Measurements from ENCODE around the gene DNASE1L1.

The DNASE1L1 gene, protein sequence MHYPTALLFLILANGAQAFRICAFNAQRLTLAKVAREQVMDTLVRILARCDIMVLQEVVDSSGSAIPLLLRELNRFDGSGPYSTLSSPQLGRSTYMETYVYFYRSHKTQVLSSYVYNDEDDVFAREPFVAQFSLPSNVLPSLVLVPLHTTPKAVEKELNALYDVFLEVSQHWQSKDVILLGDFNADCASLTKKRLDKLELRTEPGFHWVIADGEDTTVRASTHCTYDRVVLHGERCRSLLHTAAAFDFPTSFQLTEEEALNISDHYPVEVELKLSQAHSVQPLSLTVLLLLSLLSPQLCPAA

DNA sequence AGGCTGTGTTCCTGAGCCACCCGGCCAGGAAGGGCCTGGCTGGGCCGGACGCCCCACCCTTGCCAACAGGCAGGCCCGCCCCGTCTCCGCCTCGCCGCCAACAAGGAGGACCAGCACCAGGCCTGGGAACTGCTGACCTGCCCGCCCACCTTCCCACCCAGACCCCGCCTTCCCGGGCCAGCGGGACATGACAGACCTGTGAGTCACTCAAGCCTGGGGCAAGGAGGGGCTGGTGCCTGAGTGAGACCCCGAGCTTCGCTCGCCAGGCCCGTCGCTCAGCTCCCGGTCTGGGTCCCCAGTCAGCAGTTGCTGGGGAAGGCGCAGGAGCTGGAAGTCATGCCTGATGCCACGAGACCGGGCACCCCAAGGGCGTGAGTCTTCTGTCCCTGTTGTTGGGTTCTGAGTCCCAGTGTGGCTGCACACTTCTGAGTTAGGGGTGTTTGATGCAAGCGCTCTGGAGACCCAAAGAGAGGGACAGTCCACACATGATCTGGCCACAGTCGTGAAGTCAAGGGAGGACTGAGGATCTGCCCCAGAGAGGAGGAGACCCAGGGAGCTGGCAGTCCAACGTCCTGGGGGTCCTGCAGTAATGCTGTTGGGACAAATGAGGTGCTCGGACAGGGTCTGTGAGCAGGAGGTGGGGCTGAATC is at the start of gene DNASE1L1:
DNASE1L1 (minus strand) TSS at position 33 of the 650 bp plus-strand sequence. CDS start 3,686 bp downstream, outside the sequence.
- peak; percentile 71 for DNase-seq

DNA sequence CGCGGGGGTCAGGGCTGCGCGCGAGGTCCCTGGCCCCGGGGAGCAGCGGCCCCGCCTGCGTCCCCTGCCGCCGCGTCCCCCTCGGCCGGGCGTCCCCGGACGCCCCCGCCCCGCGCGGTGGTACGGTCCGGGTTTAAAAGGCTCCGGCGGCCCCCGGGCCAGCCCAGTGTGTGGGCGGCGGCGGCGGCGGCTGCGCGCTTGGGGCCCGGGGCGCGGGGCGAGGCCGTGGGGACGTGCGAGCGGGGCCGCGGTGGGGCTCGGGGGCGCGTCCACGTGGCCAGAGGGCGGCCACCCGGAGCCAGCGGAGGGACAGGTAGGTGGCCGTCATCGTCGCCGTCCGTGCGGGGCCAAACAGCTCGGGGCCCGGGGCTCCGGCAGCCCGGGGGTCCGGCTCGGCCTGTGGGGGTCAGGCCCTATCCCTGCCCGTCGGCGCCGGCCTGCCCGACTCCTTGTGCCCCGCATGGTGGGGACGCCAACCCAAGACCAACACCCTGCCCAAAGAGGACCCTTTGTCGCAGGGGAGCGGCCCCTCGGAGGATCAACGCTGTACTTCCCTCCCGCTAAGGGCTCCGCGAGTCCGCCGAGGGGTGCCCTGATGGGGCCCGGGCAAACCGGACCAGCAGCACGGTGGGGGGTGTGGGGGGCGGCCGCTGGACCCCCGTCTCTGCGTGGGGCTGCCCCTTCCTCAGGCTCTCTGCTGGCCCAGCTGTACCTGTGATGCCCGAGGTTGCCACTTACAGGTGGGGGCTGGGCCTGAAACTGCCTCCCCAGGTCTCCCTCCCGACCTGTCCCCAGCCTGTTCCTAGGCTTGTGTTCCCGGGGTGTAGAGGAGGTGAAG is 49.3 kb upstream of the DNASE1L1 start, which contains the start of gene PLXNA3:
PLXNA3 (plus strand) TSS at position 166 of the 838 bp plus-strand sequence. CDS start 1,903 bp downstream, outside the sequence.
- peak; percentile 48 for DNase-seq

DNA sequence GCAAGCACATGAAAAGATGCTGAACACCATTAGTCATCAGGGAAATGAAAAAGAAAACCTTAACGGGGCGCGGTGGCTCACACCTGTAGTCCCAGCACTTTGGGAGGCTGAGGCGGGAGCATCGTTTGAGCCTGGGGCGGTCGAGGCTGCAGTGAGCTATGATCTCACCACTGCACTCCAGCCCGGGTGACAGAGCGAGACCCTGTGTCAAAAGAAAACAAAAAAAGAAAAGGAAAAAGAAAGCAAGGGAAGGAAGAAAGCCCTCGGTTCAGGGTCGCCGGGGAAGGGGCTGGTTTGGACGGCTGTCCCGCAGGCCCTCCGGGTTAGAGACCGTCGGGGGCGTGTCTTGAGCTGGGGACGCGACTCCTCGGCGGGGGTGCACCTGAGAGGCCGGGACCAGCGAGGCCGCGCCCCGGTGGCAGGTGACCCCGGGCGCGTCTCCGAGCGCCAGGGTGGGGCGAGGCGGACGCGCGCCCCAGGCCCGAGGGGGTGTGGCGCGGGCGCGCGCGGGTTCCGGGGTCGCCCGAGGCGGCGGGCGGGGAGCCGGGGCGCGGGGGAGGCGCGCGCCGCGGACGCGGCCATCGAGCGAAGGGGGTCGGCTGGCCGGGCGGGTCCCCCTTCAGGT is 48.5 kb upstream of the DNASE1L1 start:
- peak; percentile 30 for DNase-seq

DNA sequence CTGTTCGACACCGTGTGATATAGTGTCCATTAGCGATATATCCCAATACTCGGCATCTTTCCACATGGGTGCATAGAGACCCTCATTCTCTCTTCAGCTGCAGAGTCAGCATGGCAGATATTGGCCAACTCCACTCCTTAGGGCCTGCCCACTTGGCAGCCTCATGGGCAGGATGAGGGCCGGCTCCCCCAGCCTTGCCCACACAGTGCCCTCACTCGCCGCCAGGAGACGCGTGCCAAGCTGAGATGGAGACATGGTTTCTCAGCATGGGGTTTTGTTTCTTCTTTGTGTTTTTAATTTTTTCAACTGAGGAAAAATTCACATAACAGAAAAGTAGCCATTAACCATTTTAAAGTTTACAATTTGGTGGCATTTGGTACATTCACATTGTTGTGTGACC is 43.8 kb upstream of the DNASE1L1 start:
- no peak for DNase-seq

DNA sequence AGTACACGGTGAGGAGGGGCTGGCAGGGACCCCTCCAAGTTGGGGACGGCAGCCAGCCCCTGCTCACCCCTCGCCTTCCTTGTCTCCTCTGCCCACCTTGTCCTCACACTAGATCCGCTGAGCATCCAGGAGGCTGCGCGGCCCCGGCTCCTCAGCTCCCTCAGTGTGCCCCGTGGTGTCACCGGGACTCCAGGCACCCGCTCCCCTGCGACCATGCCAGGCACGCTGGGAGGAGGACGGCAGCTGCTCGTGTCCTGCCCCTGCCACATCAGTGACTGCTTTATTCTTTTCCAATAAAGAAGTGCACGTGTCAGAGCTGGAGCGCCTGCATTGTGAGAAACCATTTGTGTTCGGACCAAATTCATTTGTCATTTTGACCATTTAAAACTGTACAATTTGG is 41.3 kb upstream of the DNASE1L1 start:
- no peak for DNase-seq

DNA sequence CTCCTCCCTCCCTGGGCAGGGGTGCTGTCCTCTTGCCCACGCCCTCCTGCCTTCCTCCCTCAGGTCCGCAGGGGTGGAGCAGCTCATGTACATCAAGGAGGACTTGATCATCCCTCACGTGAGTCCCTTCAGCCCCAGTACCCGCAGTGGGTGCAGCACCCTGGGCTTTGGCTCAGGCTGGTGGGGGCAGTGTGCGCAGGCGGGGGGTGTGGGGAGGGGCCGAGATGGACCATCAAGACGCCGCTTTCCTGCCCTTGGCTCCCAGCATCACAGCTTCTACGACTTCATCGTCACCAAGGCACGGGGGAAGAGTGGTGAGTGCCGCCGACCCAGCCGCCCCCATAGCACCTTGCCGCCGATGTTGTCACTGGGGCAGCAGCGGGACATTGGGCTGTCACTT is 40.6 kb upstream of the DNASE1L1 start:
- no peak for DNase-seq

DNA sequence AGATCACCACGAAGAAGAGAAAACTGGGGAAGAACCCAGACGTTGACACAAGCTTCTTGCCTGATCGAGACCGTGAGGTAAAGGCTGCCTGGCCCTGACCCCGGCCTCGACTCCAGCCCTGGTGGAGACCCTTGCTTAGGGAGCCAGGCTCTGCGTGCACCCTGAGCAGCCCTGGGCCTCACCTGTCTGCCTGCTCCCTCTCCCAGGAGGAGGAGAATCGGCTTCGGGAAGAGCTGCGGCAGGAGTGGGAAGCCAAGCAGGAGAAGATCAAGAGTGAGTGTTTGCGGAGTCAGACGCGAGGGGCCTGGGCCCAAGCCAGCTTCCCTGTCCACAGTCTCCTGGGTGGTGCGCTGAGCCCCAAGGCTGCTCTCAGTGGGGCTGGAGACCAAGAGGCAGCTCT is 39.4 kb upstream of the DNASE1L1 start:
- no peak for DNase-seq

DNA sequence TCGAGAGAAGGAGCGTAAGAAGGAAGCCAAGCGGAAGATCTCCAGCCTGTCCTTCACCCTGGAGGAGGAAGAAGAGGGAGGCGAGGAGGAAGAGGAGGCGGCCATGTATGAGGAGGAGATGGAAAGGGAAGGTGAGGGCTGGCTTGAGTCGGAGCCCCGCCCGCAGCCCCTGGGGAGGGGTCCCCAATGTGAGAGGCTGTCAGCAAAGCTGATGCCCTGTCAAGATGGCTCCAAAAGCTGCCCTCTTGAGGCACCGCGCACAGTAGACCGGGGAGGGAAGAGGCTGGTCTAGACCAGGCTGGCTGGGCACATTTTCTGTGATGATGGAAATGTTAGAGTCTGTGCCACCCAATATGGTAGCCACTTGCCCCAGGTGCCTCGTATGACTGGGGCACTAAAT is 37.4 kb upstream of the DNASE1L1 start:
- DNase-seq, result no peak

DNA sequence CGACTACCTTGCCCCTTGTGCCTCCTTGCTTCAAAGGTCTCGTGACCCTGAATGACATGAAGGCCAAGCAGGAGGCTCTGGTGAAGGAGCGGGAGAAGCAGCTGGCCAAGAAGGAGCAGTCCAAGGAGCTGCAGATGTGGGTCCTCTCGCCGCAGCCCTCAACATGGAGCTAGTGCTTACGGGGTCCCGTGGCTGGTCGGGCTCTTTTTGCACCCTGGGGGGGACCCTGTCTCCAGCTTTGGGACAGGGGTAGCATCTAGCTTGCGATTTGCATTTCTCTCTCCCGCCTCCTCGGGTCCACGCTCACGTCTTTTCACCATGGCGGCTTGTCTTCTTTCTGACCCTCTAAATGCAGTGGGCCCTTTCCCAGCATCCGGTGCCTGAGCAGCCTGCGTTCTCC is 36.7 kb upstream of the DNASE1L1 start:
- DNase-seq, result no peak

DNA sequence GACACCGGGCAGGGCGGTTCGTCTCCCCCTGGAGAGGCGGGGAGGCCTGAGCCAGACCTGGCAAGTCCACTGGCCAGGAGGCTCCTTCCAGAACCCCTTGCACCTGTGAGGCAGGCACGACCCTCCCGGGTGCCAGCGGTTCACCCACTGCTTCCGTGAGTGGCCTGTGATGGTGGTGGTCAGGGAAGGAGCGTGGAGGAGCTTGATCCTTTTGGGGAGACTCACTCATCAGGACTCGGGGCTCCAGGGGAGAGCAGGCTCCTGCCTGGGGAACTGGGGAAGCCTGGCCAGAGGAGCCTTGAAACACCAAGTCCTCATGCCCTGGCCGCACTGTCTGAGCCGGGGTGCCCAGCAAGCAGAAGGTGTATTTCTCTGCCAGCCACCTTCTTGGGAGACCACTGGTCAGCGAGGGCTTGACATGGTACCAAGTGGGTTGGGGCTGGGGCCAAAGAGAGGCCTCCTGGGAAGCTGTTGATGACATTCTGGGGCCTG is 35.7 kb upstream of the DNASE1L1 start:
- DNase-seq, result no peak

DNA sequence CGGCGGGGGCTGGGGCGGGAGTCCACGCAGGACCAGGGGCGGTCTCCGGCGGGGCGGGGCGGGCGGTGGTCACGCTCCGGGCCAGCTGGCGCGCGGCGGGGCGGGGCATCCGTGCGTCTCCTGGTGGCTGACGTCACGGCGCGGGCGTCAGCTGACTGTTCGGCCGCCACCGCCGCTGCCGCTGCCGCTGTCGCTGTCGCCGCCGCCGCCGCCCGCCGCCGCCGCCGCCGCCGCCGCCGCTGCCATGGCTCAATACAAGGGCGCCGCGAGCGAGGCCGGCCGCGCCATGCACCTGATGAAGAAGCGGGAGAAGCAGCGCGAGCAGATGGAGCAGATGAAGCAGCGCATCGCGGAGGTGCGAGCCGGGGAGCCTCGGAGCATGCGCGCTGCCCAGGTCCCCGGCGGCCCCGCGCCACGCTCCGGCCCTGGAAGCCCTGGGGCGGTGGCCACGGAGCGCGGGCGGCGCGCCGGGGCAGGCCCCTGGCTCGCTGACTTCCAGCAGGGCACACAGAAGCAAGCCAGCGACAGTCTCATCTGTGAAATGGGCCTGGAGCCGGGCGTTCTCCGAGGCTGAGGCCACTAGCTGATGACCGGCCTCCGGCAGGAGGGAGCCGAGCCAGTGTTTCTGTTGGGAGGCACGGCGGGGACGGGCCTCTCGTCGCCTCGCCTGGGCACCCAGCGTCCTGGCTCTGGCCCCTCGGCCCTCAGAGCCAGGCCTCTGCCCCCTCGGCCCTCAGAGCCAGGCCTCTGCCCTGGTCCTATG is 35.1 kb upstream of the DNASE1L1 start, which contains the start of gene FAM50A:
FAM50A (plus strand) TSS at position 150 of the 763 bp plus-strand sequence; CDS start at position 245, 95 bp downstream.
- peak; percentile 47 for DNase-seq

DNA sequence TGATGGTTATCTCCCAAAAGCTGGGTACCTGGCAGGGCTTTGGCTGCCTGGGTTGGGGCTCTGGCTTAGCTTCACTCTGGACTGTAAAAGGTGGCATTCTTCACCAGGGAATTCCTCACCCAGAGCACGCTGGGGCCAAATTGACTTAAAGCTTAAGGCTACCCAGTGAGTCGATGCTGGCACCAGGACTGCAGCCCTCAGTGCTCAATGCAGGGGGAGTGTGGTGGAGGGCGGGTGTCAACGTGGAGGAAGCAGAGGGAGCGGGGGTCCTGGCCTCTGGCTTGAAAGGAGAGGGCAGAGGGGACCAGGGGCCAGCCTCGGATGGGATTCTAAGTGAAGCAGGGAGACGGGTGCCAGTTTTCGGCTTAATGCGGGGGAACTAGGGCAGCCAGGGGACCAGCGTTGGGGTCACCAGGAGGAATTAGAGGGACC is 34.4 kb upstream of the DNASE1L1 start:
- no peak for DNase-seq

DNA sequence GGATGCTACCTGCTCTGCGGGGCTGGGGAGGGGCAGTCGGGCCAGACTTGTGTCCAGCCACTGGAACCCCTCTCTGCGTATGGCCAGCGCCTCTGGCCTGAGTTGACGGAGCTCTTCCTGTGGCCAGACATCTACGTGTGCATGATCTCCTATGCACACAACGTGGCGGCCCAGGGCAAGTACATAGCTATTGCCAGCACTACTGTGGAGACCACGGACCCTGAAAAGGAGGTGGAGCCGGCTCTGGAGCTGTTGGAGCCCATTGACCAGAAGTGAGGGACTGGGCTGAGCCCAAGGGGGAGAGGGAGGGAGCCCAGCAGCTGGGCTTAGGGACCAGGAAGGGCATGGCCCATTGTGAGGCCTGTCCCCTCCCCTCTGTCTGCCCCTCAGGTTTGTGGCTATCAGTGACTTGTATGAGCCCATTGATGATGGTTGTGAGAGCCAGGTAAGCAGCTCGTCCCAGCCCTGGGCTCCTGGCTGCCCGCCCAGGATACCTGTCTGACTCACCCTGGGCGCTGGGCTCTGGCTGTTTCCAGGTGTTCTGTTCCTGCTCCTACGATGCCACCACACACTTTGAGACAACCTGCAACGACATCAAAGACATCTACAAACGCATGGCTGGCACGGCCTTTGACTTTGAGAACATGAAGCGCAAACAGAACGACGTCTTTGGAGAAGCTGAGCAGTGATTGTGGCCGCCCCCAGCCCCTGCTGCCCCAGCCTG is 33.1 kb upstream of the DNASE1L1 start:
- DNase-seq, result no peak

DNA sequence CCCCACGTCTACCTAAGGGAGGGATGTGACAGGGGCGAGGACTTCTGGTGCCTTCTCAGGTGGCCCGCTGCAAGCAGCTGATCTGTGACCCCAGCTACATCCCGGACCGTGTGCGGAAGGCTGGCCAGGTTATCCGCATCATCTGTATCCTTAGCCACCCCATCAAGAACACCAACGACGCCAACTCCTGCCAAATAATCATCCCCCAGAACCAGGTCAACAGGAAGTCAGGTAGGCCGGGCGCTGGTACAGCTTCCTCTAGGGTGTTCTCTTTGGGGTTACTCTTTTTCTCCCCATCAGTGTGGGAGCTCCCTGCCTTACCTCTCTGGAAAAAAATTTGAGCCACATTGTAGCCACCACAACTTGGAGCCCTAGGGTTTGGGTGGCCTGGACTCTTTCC is 32.5 kb upstream of the DNASE1L1 start:
- no peak for DNase-seq

DNA sequence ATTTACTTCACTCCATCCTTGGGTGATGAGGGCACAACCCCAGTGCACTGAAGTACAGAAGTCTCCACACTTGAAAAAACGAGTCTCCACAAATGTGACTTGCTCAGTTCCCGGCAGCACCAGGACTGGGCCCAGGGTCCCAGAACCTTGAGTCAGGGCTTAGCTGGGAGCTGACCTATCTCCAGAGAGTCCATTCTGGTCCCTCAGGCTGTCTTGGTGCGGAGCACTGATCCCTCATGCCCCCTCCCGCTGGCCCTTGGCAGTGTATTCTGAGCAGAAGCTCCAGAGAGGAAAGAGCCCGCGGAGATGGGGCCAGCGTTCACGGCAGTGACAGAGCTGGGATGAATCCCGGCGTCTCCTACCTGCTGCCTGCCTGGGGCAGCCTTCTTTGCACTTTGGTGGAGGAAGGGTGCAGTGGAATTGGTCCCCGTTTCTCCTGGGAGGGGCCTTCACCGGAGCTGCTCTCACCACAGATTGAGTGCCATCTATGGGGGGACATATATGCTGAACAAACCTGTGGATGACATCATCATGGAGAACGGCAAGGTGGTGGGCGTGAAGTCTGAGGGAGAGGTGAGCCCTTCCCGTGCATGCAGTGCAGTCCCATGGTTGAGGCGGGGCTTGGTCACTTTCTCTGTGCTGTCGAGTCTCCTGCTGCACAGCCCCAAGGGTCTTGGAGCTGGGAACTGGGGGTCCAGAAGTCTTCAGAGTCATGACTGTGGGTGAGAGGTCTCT is 31.7 kb upstream of the DNASE1L1 start:
- no peak for DNase-seq

DNA sequence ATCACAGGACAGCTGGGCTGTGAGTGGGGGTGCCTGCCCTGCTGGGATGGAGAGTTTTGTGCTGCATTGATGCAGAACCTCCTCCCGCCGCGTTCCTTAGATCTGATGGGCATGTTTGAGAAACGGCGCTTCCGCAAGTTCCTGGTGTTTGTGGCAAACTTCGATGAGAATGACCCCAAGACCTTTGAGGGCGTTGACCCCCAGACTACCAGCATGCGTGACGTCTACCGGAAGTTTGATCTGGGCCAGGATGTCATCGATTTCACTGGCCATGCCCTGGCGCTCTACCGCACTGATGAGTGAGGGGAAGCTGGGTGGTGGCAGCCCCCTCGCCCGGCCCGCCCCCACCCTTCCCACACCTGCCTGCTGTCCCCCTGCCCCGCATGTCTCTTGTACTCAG is 30.8 kb upstream of the DNASE1L1 start:
- no peak for DNase-seq

DNA sequence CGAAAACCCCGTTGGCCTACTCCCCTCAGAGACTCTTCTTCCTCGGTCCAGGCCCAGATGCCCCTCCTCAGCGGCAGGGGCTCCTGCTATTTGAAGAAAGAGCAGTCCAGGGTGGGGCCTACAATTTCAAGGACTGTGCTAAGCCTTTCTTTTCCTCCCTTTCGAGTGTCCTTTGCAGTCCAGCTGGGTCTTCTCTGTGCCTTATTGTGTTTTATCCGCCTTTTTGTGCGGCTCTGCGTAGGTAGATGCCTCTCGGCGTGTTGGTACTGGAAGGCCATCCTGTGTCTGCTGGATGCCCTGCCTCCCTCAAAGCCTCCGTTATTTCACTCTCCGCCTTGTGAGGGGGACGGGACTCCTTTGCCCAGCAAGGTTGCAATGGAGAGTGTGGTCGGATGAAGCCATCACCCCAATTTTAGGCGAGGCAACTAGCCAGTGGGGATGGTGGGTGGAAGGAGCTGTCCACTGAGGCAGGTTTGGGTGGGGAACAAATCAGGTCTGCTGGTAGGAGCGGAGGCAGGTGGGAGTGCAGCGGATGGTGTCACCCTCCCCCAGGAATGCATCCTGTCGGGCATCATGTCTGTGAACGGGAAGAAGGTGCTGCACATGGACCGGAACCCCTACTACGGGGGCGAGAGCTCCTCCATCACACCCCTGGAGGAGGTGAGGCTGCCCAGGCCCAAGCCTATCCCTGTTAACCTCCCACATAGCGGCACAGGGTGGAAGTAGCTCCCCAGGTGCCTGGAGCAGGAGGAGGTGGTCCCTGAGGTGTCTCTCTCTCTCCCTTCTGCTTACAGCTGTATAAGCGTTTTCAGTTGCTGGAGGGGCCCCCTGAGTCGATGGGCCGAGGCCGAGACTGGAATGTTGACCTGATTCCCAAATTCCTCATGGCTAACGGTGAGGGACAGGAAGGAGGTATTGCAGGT is 29.2 kb upstream of the DNASE1L1 start:
- no peak for DNase-seq

DNA sequence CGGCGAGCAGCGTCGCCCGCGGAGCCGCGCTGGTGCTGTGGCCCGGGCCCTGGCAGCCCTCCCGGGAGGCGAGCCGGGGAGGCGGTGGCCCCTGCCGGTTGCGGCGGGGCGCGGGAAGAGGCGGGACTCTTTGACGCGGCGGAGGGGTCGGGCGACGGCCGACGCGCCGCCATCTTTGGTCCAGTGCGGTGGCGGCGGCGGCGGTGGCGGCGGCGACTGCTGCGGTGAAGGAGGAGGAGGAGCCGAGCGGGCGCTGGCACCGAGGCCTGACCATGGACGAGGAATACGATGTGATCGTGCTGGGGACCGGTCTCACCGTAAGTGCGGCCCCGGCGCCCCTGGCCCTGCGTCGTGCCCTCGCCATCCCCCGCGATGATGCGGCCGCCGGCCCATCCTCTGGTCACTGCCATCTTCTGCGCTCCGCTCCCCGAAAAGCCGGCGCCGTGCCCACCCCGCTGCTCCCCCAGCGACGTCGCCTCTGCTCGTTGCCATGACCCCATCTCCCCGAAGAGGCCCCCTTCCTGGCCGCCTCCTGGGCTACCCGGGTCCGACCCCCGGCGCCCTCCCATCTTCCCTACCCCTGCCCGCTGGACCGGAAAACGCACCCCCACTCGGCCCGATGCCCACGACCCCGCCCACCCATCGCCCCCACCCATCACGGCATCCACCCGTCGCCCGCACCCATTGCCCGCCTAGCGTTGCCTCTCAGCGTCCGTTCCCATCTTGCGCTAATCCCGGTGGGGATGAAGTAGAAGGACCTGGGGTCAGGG is 28.1 kb upstream of the DNASE1L1 start, which contains the start of gene GDI1:
GDI1 (plus strand) TSS at position 172 of the 770 bp plus-strand sequence; CDS start at position 273, 101 bp downstream.
- peak; percentile 63 for DNase-seq
